T-helper 1 cell (primary cell): ENCODE measurements around the gene SLC46A3.
"Not testable (repeated sequence)": the region's sequence is repeated elsewhere in the genome, so short reads cannot be mapped to it uniquely, and the experiment has no call there.

Experiments used
- DNase-seq, 5 donors: peaks; one replicate each; pipeline ENCODE4 v3.0.0-alpha.2; 2012 to 2020

The SLC46A3 gene

GRCh38 chr13:28729541-28729940 lies 10.8 kb upstream of the SLC46A3 start:
- DNase-seq: no peak

- no peak for DNase-seq
These were observed 9.9 kb upstream of the SLC46A3 start for GRCh38 chr13:28728642-28729041.

GRCh38 chr13:28725046-28725610 lies 6.4 kb upstream of the SLC46A3 start:
- no peak for DNase-seq

GRCh38 chr13:28723806-28724205 lies 5.0 kb upstream of the SLC46A3 start:
- no peak for DNase-seq

- DNase-seq: no peak
These were observed 671 bp upstream of the SLC46A3 start for GRCh38 chr13:28719227-28720055.

- DNase-seq: no peak
These were observed 601 bp downstream of the SLC46A3 start for GRCh38 chr13:28718196-28718542.

- no peak for DNase-seq
These were observed 1.6 kb downstream of the SLC46A3 start for GRCh38 chr13:28717170-28717569.

- DNase-seq: no peak
These were observed 2.3 kb downstream of the SLC46A3 start for GRCh38 chr13:28716511-28716910.

GRCh38 chr13:28714651-28715050 lies 4.1 kb downstream of the SLC46A3 start:
- DNase-seq: no peak

- DNase-seq: no peak
These were observed 8.6 kb downstream of the SLC46A3 start for GRCh38 chr13:28710161-28710560.

GRCh38 chr13:28707629-28708427 lies 10.9 kb downstream of the SLC46A3 start:
- peak in 1 of 5 donors; percentile 81 for DNase-seq

- DNase-seq: no peak
These were observed 13.2 kb downstream of the SLC46A3 start for GRCh38 chr13:28705461-28706083.

- DNase-seq: no peak
These were observed 13.9 kb downstream of the SLC46A3 start for GRCh38 chr13:28704919-28705318.

GRCh38 chr13:28704282-28704681 lies 14.5 kb downstream of the SLC46A3 start:
- no peak for DNase-seq

- DNase-seq: no peak
These were observed 19.5 kb downstream of the SLC46A3 start for GRCh38 chr13:28699246-28699645.

GRCh38 chr13:28697441-28697840 lies 21.3 kb downstream of the SLC46A3 start:
- no peak for DNase-seq

- not testable (repeated sequence) for DNase-seq
These were observed 24.9 kb downstream of the SLC46A3 start for GRCh38 chr13:28693605-28694491.

- no peak for DNase-seq
These were observed 32.9 kb downstream of the SLC46A3 start for GRCh38 chr13:28685892-28686291.

- DNase-seq: no peak
These were observed 33.7 kb downstream of the SLC46A3 start for GRCh38 chr13:28685114-28685513.

GRCh38 chr13:28684257-28684656 lies 34.5 kb downstream of the SLC46A3 start:
- DNase-seq: no peak

GRCh38 chr13:28683169-28683568 lies 35.6 kb downstream of the SLC46A3 start:
- DNase-seq: not testable (repeated sequence)

GRCh38 chr13:28680541-28680940 lies 38.2 kb downstream of the SLC46A3 start:
- no peak for DNase-seq
